Measurements from ENCODE around the gene KRT33B. TPM values are rescaled to one million over a fixed set of nuclear protein-coding genes. Genes with fewer than 3 reads are reported as not detected.

Gene KRT33B
- total RNA-seq, 1 experiment from 2014 or later, result not detected

- Mint-ChIP-seq H3K27me3 (ENCODE audit: low read depth) (no peaks in the 10 kb centered on the region), H3K4me1 (peaks cover 0 to 3% of the 10 kb centered on the region in 2 experiments; a peak in 1 of 4 replicates), H3K9me3 (peaks cover 0 to 6% of the 10 kb centered on the region in 2 experiments; a peak in 3 of 5 replicates), H3K27ac (no peak overlapping the region), H3K4me3 (no peak overlapping the region), H3K36me3 (ENCODE audit: insufficient read depth in 1 of 3, low read depth in 3 of 3) (0 out of 7 replicates have a peak, but pooled peaks cover 0 to 2% (median 0%) of the 10 kb centered on the region in 3 experiments)
- no CpG with 5 or more reads among the region's 2 CpGs for WGBS (ENCODE audit: extremely low coverage, insufficient read length, low lambda C conversion rate)
- H4K91ac ChIP-seq (ENCODE audit: insufficient read length, low read depth, low read length), result no peak overlapping the region
- no peak overlapping the region for H4K5ac ChIP-seq (ENCODE audit: insufficient read length, low read depth, low read length)
- no peak overlapping the region for H2BK120ac ChIP-seq (ENCODE audit: low read depth, low read length, poor library complexity, severe bottlenecking)
- no peaks in the 10 kb centered on the region for H3K79me1 ChIP-seq (ENCODE audit: insufficient read depth, low read depth, low read length, poor library complexity, severe bottlenecking)
- no peak overlapping the region for H3K14ac ChIP-seq (ENCODE audit: insufficient read depth, low read length)
- H4K8ac ChIP-seq (replicated peaks; ENCODE audit: insufficient read length, low read depth, low read length), result no peak overlapping the region
- H3K4me1 ChIP-seq (ENCODE audit: insufficient read depth, low read length), result no peaks in the 10 kb centered on the region
- no peak overlapping the region for H3K27ac ChIP-seq (ENCODE audit: insufficient read length, low read depth, low read length)
- H2BK15ac ChIP-seq (ENCODE audit: low read depth, low read length), result no peak overlapping the region
- no peak overlapping the region for H3K4ac ChIP-seq (ENCODE audit: low read depth, low read length)
- no peaks in the 10 kb centered on the region for H3K9me3 ChIP-seq (ENCODE audit: control insufficient read depth, low read depth, low read length)
- H3T11ph ChIP-seq (ENCODE audit: low read length), result no peak overlapping the region
- no peak overlapping the region for H3K23ac ChIP-seq (ENCODE audit: insufficient read length, low read depth, low read length)
- H2AK5ac ChIP-seq (ENCODE audit: insufficient read length, low read length), result no peak overlapping the region
- H2BK5ac ChIP-seq (ENCODE audit: insufficient read length, low read length), result no peak overlapping the region
- H3K4me2 ChIP-seq (ENCODE audit: insufficient read depth, insufficient read length, low read length), result no peak overlapping the region
- H3K79me2 ChIP-seq (ENCODE audit: insufficient read depth, low read length), result no peaks in the 10 kb centered on the region
- no peak overlapping the region for H3K9ac ChIP-seq (ENCODE audit: extremely low read depth, insufficient read length, low read length)
- H2AFZ ChIP-seq (ENCODE audit: low read length), result no peak overlapping the region
- no peaks in the 10 kb centered on the region for H3K27me3 ChIP-seq (ENCODE audit: insufficient read depth, low read length)
- H3K56ac ChIP-seq (ENCODE audit: insufficient read length, low read depth, low read length), result no peak overlapping the region
- no peaks in the 10 kb centered on the region for H4K20me1 ChIP-seq (ENCODE audit: control insufficient read depth, insufficient read depth, insufficient read length)
- no peak overlapping the region for H2BK20ac ChIP-seq (ENCODE audit: low read depth, low read length, poor library complexity, severe bottlenecking)
- no peaks in the 10 kb centered on the region for H3K23me2 ChIP-seq (ENCODE audit: insufficient read length, low read depth, low read length, poor library complexity, severe bottlenecking)
- TF ChIP-seq, protein P1, sequence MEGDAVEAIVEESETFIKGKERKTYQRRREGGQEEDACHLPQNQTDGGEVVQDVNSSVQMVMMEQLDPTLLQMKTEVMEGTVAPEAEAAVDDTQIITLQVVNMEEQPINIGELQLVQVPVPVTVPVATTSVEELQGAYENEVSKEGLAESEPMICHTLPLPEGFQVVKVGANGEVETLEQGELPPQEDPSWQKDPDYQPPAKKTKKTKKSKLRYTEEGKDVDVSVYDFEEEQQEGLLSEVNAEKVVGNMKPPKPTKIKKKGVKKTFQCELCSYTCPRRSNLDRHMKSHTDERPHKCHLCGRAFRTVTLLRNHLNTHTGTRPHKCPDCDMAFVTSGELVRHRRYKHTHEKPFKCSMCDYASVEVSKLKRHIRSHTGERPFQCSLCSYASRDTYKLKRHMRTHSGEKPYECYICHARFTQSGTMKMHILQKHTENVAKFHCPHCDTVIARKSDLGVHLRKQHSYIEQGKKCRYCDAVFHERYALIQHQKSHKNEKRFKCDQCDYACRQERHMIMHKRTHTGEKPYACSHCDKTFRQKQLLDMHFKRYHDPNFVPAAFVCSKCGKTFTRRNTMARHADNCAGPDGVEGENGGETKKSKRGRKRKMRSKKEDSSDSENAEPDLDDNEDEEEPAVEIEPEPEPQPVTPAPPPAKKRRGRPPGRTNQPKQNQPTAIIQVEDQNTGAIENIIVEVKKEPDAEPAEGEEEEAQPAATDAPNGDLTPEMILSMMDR (conservative IDR thresholded peaks at IDR 0.05), result no peak
- no peak for DNase-seq
- no peak overlapping the region for H2BK12ac ChIP-seq (ENCODE audit: insufficient read length, low read depth, low read length)
- H3K18ac ChIP-seq (ENCODE audit: insufficient read length, low read depth, low read length), result no peak overlapping the region
Observed at GRCh38 chr17:41391535-41391934, 21.9 kb upstream of the KRT33B start.

Data from H9 (cell line).